Measurements from ENCODE around the gene HIKESHI. TPM values are rescaled to one million over a fixed set of nuclear protein-coding genes. Genes with fewer than 3 reads are reported as not detected.

Gene HIKESHI
- total and polyA plus RNA-seq, 2 of the 13 experiments (the other 11 are each of a cell fraction or from before 2014, with no cell fraction given) = 67.8 to 74.8 TPM

- TF ChIP-seq BATF2 (CRISPR knock-in tag; IDR thresholded peaks at IDR 0.05) (no peak), TEAD2 (CRISPR knock-in tag; IDR thresholded peaks at IDR 0.05) (no peak), ZNF790 (CRISPR knock-in tag; IDR thresholded peaks at IDR 0.05; ENCODE audit: borderline replicate concordance) (no peak), ZNF660 (CRISPR knock-in tag; IDR thresholded peaks at IDR 0.05; ENCODE audit: borderline replicate concordance, low read depth) (no peak), ETS1 (CRISPR knock-in tag; IDR thresholded peaks at IDR 0.05) (no peak), ZNF567 (CRISPR knock-in tag; IDR thresholded peaks at IDR 0.05; ENCODE audit: borderline replicate concordance) (no peak)
- no peak overlapping the region for H3K4me2 ChIP-seq (ENCODE audit: low read depth, low read length)
- intact Hi-C loops (cut with micrococcal nuclease; ENCODE audit: unreplicated experiment) (no loop called here), in situ Hi-C loops (cut with HindIII; ENCODE audit: extremely low pct_ligation_motif_present, low pct_unique_long_range_greater_than_20kb) (no loop called here)
- H3K9ac ChIP-seq (ENCODE audit: insufficient read depth, low read depth, low read length) = no peak overlapping the region
- no peak for DNase-seq (ENCODE audit: low spot score)
- H3K36me3 ChIP-seq (replicated peaks in 1 of 2; ENCODE audit: control insufficient read depth in 1 of 2, insufficient read depth in 2 of 2, low read length in 2 of 2) = no peaks in the 10 kb centered on the region
- no peaks in the 10 kb centered on the region for H3K79me2 ChIP-seq (ENCODE audit: insufficient read depth, low read length)
- no peak overlapping the region for H2AFZ ChIP-seq (ENCODE audit: low read length)
- no peak for ATAC-seq
- FAIRE-seq = no peak
- no peaks in the 10 kb centered on the region for H3K27me3 ChIP-seq (ENCODE audit: control insufficient read depth in 1 of 2, insufficient read depth in 2 of 2, low read length in 2 of 2)
- no peak overlapping the region for H3K27ac ChIP-seq (ENCODE audit: extremely low read length, insufficient read depth, low read length)
- no peak overlapping the region for H3K4me3 ChIP-seq (replicated peaks in 1 of 3; ENCODE audit: insufficient read depth in 1 of 3, low read depth in 2 of 3, low read length in 3 of 3)
- H4K20me1 ChIP-seq (ENCODE audit: insufficient read depth, low read length) = no peaks in the 10 kb centered on the region
- H3K9me3 ChIP-seq (ENCODE audit: low read length) = no peaks in the 10 kb centered on the region
- BruUV-seq (replicated peaks) = no TSS peak
- ChIA-PET POLR2A (no interaction called here), CTCF (ENCODE audit: low intra/inter-chr PET ratio, low total read pairs) (no interaction called here)
- H3K4me1 ChIP-seq (ENCODE audit: insufficient read depth, low read length) = no peaks in the 10 kb centered on the region
- 5% methylated on average over 3 of the region's 3 CpGs for WGBS (ENCODE audit: low lambda C conversion rate)
Observed at GRCh38 chr11:86390487-86390886, 88.4 kb downstream of the HIKESHI start.

GRCh38 chr11:86395061-86395551 lies 93.1 kb downstream of the HIKESHI start:
- Histone ChIP-seq H3K27ac (ENCODE audit: extremely low read length, insufficient read depth, low read length) (no peak overlapping the region), H3K9me3 (ENCODE audit: low read length) (no peaks in the 10 kb centered on the region), H3K79me2 (ENCODE audit: insufficient read depth, low read length) (no peaks in the 10 kb centered on the region), H2AFZ (ENCODE audit: low read length) (no peak overlapping the region), H3K4me2 (ENCODE audit: low read depth, low read length) (no peak overlapping the region), H3K36me3 (replicated peaks in 1 of 2; ENCODE audit: control insufficient read depth in 1 of 2, insufficient read depth in 2 of 2, low read length in 2 of 2) (no peaks in the 10 kb centered on the region), H3K9ac (ENCODE audit: insufficient read depth, low read depth, low read length) (no peak overlapping the region), H4K20me1 (ENCODE audit: insufficient read depth, low read length) (no peaks in the 10 kb centered on the region), H3K4me1 (ENCODE audit: insufficient read depth, low read length) (no peaks in the 10 kb centered on the region), H3K4me3 (replicated peaks in 1 of 3; ENCODE audit: insufficient read depth in 1 of 3, low read depth in 2 of 3, low read length in 3 of 3) (no peak overlapping the region), H3K27me3 (ENCODE audit: control insufficient read depth in 1 of 2, insufficient read depth in 2 of 2, low read length in 2 of 2) (no peaks in the 10 kb centered on the region)
- ATAC-seq = peak; percentile 51
- in situ Hi-C loops (cut with HindIII; ENCODE audit: extremely low pct_ligation_motif_present, low pct_unique_long_range_greater_than_20kb) = no loop called here
- ChIA-PET CTCF (ENCODE audit: low intra/inter-chr PET ratio, low total read pairs) (no interaction called here), POLR2A (no interaction called here)
- BruUV-seq (replicated peaks) = no TSS peak
- 58% methylated on average over 5 of the region's 6 CpGs for WGBS (ENCODE audit: low lambda C conversion rate)
- DNase-seq (ENCODE audit: low spot score) = no peak
- TF ChIP-seq BCL6 (CRISPR knock-in tag; IDR thresholded peaks at IDR 0.05) (no peak), PITX1 (CRISPR knock-in tag; IDR thresholded peaks at IDR 0.05) (no peak), HNRNPL (IDR thresholded peaks at IDR 0.05; ENCODE audit: low read depth, low read length) (no peak), ZNF326 (CRISPR knock-in tag; IDR thresholded peaks at IDR 0.05; ENCODE audit: borderline replicate concordance) (no peak), NFIC (IDR thresholded peaks at IDR 0.05; ENCODE audit: low read length) (no peak), MTA3 (CRISPR knock-in tag; IDR thresholded peaks at IDR 0.05) (no peak), YEATS2 (CRISPR knock-in tag; IDR thresholded peaks at IDR 0.05; ENCODE audit: borderline replicate concordance) (no peak), ZNF597 (CRISPR knock-in tag; IDR thresholded peaks at IDR 0.05) (no peak), ZSCAN30 (CRISPR knock-in tag; IDR thresholded peaks at IDR 0.05) (no peak), ZNF17 (CRISPR knock-in tag; IDR thresholded peaks at IDR 0.05) (no peak), PBX3 (CRISPR knock-in tag; IDR thresholded peaks at IDR 0.05; ENCODE audit: borderline replicate concordance) (no peak)
- intact Hi-C loops (cut with micrococcal nuclease; ENCODE audit: unreplicated experiment) = no loop called here
- FAIRE-seq = no peak

Measured in HepG2 (cell line).